CD4-positive, alpha-beta T cell treated with Interleukin-17A for 1 hour (primary cell): ENCODE measurements around the gene AGAP1.

ENCODE experiments used
- DNase-seq: peaks from one replicate; pipeline ENCODE4 v3.0.0-alpha.2; 2020

AGAP1 gene

GRCh38 chr2:236092714-236093113 lies 598.9 kb downstream of the AGAP1 start:
- DNase-seq = no peak

GRCh38 chr2:236093134-236093533 lies 599.3 kb downstream of the AGAP1 start:
- no peak for DNase-seq

- no peak for DNase-seq
Observed at GRCh38 chr2:236095504-236095903, 601.7 kb downstream of the AGAP1 start.

GRCh38 chr2:236101311-236101950 lies 607.6 kb downstream of the AGAP1 start:
- DNase-seq = no peak

- no peak for DNase-seq
Observed at GRCh38 chr2:236102971-236103370, 609.1 kb downstream of the AGAP1 start.

GRCh38 chr2:236103981-236104380 lies 610.1 kb downstream of the AGAP1 start:
- no peak for DNase-seq

GRCh38 chr2:236105955-236106607 lies 612.2 kb downstream of the AGAP1 start:
- DNase-seq = no peak

GRCh38 chr2:236106761-236107160 lies 612.9 kb downstream of the AGAP1 start:
- no peak for DNase-seq

- no peak for DNase-seq
Observed at GRCh38 chr2:236107536-236107935, 613.7 kb downstream of the AGAP1 start.

GRCh38 chr2:236107942-236108625 lies 614.2 kb downstream of the AGAP1 start:
- no peak for DNase-seq

- no peak for DNase-seq
Observed at GRCh38 chr2:236109061-236109460, 615.2 kb downstream of the AGAP1 start.

GRCh38 chr2:236109473-236109872 lies 615.6 kb downstream of the AGAP1 start:
- no peak for DNase-seq

GRCh38 chr2:236112466-236112865 lies 618.6 kb downstream of the AGAP1 start:
- DNase-seq = no peak

- no peak for DNase-seq
Observed at GRCh38 chr2:236113425-236113824, 619.6 kb downstream of the AGAP1 start.

- DNase-seq = no peak
Observed at GRCh38 chr2:236113948-236114347, 620.1 kb downstream of the AGAP1 start.

GRCh38 chr2:236114959-236115358 lies 621.1 kb downstream of the AGAP1 start:
- DNase-seq = no peak

GRCh38 chr2:236117401-236117800 lies 623.6 kb downstream of the AGAP1 start:
- DNase-seq = no peak

- no peak for DNase-seq
Observed at GRCh38 chr2:236117861-236118269, 624.0 kb downstream of the AGAP1 start.

- no peak for DNase-seq
Observed at GRCh38 chr2:236119003-236119402, 625.2 kb downstream of the AGAP1 start.

GRCh38 chr2:236119476-236119875 lies 625.6 kb downstream of the AGAP1 start:
- DNase-seq = no peak

GRCh38 chr2:236120141-236120601 lies 626.3 kb downstream of the AGAP1 start:
- DNase-seq = no peak

GRCh38 chr2:236120829-236121228 lies 627.0 kb downstream of the AGAP1 start:
- no peak for DNase-seq

- no peak for DNase-seq
Observed at GRCh38 chr2:236121546-236121945, 627.7 kb downstream of the AGAP1 start.

- no peak for DNase-seq
Observed at GRCh38 chr2:236122236-236122635, 628.4 kb downstream of the AGAP1 start.
